HG02852 (cell line): Measurements from ENCODE around the gene ABCC2.
"Not testable (repeated sequence)": the region's sequence is repeated elsewhere in the genome, so short reads cannot be mapped to it uniquely, and the experiment has no call there.

Experiments used
- ATAC-seq: cut with Tn5 transposase; IDR thresholded peaks from one replicate; pipeline ENCODE4 v1.9.1; 2021; ENCODE audit warnings: mild to moderate bottlenecking, moderate library complexity; ENCODE audit not compliant: unreplicated experiment

The ABCC2 gene

GRCh38 chr10:99782447-99783286 is at the start of gene ABCC2:
Gene ABCC2 (plus strand): TSS chr10:99782640. CDS start chr10:99782845, 205 bp downstream.
- ATAC-seq: no peak

- ATAC-seq: no peak
Measured at GRCh38 chr10:99733366-99733765, 49.1 kb upstream of the ABCC2 start.

GRCh38 chr10:99734111-99734510 is 48.3 kb upstream of the ABCC2 start:
- ATAC-seq: not testable (repeated sequence)

GRCh38 chr10:99740260-99740659 is 42.2 kb upstream of the ABCC2 start:
- ATAC-seq: no peak

- ATAC-seq: no peak
Measured at GRCh38 chr10:99740933-99741559, 41.4 kb upstream of the ABCC2 start.

- no peak for ATAC-seq
Measured at GRCh38 chr10:99742254-99742653, 40.2 kb upstream of the ABCC2 start.

- no peak for ATAC-seq
Measured at GRCh38 chr10:99742701-99743100, 39.7 kb upstream of the ABCC2 start.

- ATAC-seq: no peak
Measured at GRCh38 chr10:99743841-99744240, 38.6 kb upstream of the ABCC2 start.

GRCh38 chr10:99746166-99746565 is 36.3 kb upstream of the ABCC2 start:
- not testable (repeated sequence) for ATAC-seq

GRCh38 chr10:99748823-99749451 is 33.5 kb upstream of the ABCC2 start:
- ATAC-seq: no peak

GRCh38 chr10:99750641-99751040 is 31.8 kb upstream of the ABCC2 start:
- no peak for ATAC-seq

- no peak for ATAC-seq
Measured at GRCh38 chr10:99754670-99755069, 27.8 kb upstream of the ABCC2 start.

GRCh38 chr10:99756159-99756558 is 26.3 kb upstream of the ABCC2 start:
- no peak for ATAC-seq

GRCh38 chr10:99758211-99758891 is 24.1 kb upstream of the ABCC2 start:
- no peak for ATAC-seq

GRCh38 chr10:99760321-99760720 is 22.1 kb upstream of the ABCC2 start:
- no peak for ATAC-seq

- ATAC-seq: no peak
Measured at GRCh38 chr10:99761365-99761764, 21.1 kb upstream of the ABCC2 start.

GRCh38 chr10:99765672-99766301 is 16.7 kb upstream of the ABCC2 start:
- no peak for ATAC-seq

- peak; percentile 78 for ATAC-seq
Measured at GRCh38 chr10:99766302-99766681, 16.1 kb upstream of the ABCC2 start.

- ATAC-seq: no peak
Measured at GRCh38 chr10:99767901-99768300, 14.5 kb upstream of the ABCC2 start.

- ATAC-seq: no peak
Measured at GRCh38 chr10:99768556-99768955, 13.9 kb upstream of the ABCC2 start.

GRCh38 chr10:99769706-99770105 is 12.7 kb upstream of the ABCC2 start:
- ATAC-seq: no peak
